DND-41 (cell line): ENCODE measurements around the gene PCNX1.

Experiments
- ATAC-seq: fragments of 200-7000 bp; cut with Tn5 transposase; 3 replicates; pipeline ENCODE4 v1.9.1; 2021; ENCODE audit warnings: low read depth; ENCODE audit not compliant: insufficient read depth
- DNase-seq: peaks from one replicate; pipeline ENCODE4 v3.0.0-alpha.2; 2020
- H2AFZ ChIP-seq: 2 replicates; pipeline ENCODE4 v1.6.0; 2012; ENCODE audit warnings: low read depth, low read length
- H3K27ac ChIP-seq: 2 replicates; pipeline ENCODE4 v1.5.1; 2012; ENCODE audit warnings: low read length, inconsistent platforms
- H3K27me3 ChIP-seq: fragments of 200-600 bp; sonication (generic); 2 replicates; pipeline ENCODE4 v1.6.0; 2012; ENCODE audit warnings: low read length, mild to moderate bottlenecking, inconsistent platforms; ENCODE audit not compliant: insufficient read depth, poor library complexity
- H3K36me3 ChIP-seq: 2 replicates; pipeline ENCODE4 v1.5.1; 2012; ENCODE audit warnings: low read length, inconsistent platforms; ENCODE audit not compliant: insufficient read depth
- H3K4me1 ChIP-seq: 2 replicates; pipeline ENCODE4 v1.5.1; 2012; ENCODE audit warnings: mild to moderate bottlenecking, low read length; ENCODE audit not compliant: insufficient read depth
- H3K4me2 ChIP-seq: 2 replicates; pipeline ENCODE4 v1.6.0; 2012; ENCODE audit warnings: mild to moderate bottlenecking, moderate library complexity, low read length, inconsistent platforms; ENCODE audit not compliant: insufficient read depth
- H3K4me3 ChIP-seq, 2 experiments: fragments of 200-600 bp in 1 of 2; shearing (Covaris generic) in 1 of 2; 2 replicates each; pipeline ENCODE4 v1.5.1; 2012 to 2016; ENCODE audit warnings: inconsistent platforms in 2 of 2, low read length in 2 of 2, mild to moderate bottlenecking in 2 of 2, low read depth in 1 of 2, moderate library complexity in 1 of 2
- H3K79me2 ChIP-seq: 2 replicates; pipeline ENCODE4 v1.6.0; 2012; ENCODE audit warnings: low read length, inconsistent platforms; ENCODE audit not compliant: insufficient read depth
- H3K9ac ChIP-seq: 2 replicates; pipeline ENCODE4 v1.6.0; 2012; ENCODE audit warnings: low read depth, mild to moderate bottlenecking, inconsistent platforms, low read length, moderate library complexity
- H3K9me3 ChIP-seq: 2 replicates; pipeline ENCODE4 v1.5.1; 2012; ENCODE audit warnings: low read length, moderate library complexity, mild to moderate bottlenecking, inconsistent platforms; ENCODE audit not compliant: insufficient read depth, severe bottlenecking
- H4K20me1 ChIP-seq: 2 replicates; pipeline ENCODE4 v1.6.0; 2012; ENCODE audit warnings: low read length; ENCODE audit not compliant: insufficient read depth
- CTCF ChIP-seq: IDR thresholded peaks from 2 replicates; pipeline ENCODE4 v1.5.1; 2012; ENCODE audit warnings: borderline replicate concordance, low read length, moderate library complexity, mild to moderate bottlenecking; ENCODE audit not compliant: poor library complexity, severe bottlenecking; ENCODE audit errors: extremely low read depth
- EZH2 ChIP-seq: IDR thresholded peaks from 3 replicates; pipeline ENCODE4 v1.6.1; 2012; ENCODE audit warnings: borderline replicate concordance, low read depth, mild to moderate bottlenecking, moderate library complexity, low read length, inconsistent platforms; ENCODE audit not compliant: severe bottlenecking

The PCNX1 gene

GRCh38 chr14:71138448-71139293 is 231.4 kb downstream of the PCNX1 start:
- Histone ChIP-seq H3K27me3 (no peaks in the 10 kb centered on the region), H4K20me1 (no peaks in the 10 kb centered on the region), H2AFZ (no peak overlapping the region), H3K9me3 (peaks cover 2% of the 10 kb centered on the region), H3K4me2 (no peak overlapping the region), H3K36me3 (no peaks in the 10 kb centered on the region), H3K9ac (no peak overlapping the region), H3K4me3 (no peak overlapping the region), H3K4me1 (peaks cover 20% of the 10 kb centered on the region), H3K27ac (no peak overlapping the region), H3K79me2 (no peaks in the 10 kb centered on the region)
- TF ChIP-seq CTCF (peak; percentile 97), EZH2 (no peak)
- ATAC-seq (peak; percentile 66), DNase-seq (peak; percentile 65)

DNA sequence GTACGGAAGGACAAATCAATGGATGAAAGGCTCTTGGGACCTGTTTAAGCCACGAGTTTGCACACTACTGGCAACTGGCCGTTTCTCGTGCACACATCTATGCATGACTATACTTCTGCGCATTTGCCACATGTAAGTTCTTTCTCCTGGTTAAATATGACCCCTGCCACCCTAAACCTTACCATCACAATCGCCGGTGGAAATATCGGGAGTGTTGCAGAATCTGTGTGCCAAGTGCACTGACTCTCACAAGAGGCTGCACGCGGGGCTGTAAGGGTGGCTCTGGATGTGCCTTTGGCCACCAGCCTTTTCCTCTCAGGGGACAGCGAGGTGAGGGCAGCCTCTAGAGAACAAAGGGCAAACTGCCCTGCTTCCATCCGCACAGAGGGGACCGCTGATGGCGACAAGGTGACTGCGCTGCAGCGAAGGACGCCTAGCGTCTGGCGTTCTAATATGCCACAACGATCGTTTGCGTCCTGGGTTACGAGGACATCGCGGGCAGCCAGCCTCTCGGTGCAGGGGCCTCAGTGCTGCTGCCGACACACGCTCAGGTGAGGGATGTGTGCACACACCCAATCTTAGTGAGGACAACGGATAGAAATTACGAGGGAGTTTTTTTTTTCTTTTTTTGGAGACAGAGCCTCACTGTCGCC is 232.2 kb downstream of the PCNX1 start:
- Histone ChIP-seq H3K4me1 (peaks cover 24% of the 10 kb centered on the region), H2AFZ (no peak overlapping the region), H3K4me2 (no peak overlapping the region)

DNA sequence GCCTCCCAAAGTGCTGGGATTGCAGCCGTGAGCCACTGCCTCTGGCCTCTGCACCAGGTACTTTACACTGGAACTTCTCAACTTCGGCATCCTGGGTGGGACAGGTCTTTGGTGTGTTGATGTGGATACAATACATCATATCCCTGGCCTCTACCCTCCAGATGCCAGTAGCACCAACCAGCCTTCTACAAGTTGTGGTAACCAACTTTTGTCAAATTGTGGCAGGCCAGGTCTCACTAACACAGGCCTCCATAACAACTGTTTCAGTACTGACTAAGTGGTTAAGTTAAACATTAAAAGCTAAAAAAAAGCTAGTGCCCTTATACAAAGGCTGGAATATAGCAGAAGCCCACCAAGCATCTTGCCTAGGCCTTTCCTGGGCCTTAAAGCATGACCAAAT is 232.9 kb downstream of the PCNX1 start:
- H3K4me1 ChIP-seq: peaks cover 24% of the 10 kb centered on the region
- H3K9ac ChIP-seq: no peak overlapping the region
- H3K27ac ChIP-seq: no peak overlapping the region
- no peak for DNase-seq
- no peaks in the 10 kb centered on the region for H3K36me3 ChIP-seq
- H2AFZ ChIP-seq: no peak overlapping the region
- no peak overlapping the region for H3K4me2 ChIP-seq
- H3K4me3 ChIP-seq: no peak overlapping the region
- peaks cover 2% of the 10 kb centered on the region for H3K9me3 ChIP-seq
- H3K27me3 ChIP-seq: no peaks in the 10 kb centered on the region
- TF ChIP-seq CTCF (no peak), EZH2 (no peak)
- H3K79me2 ChIP-seq: no peaks in the 10 kb centered on the region
- ATAC-seq: no peak
- no peaks in the 10 kb centered on the region for H4K20me1 ChIP-seq

More for the DNA sequence above, 232.2 kb downstream of the PCNX1 start:
- Histone ChIP-seq H3K4me3 (no peak overlapping the region), H3K27me3 (no peaks in the 10 kb centered on the region), H3K36me3 (no peaks in the 10 kb centered on the region), H3K79me2 (no peaks in the 10 kb centered on the region), H3K9me3 (peaks cover 2% of the 10 kb centered on the region), H3K27ac (no peak overlapping the region), H4K20me1 (no peaks in the 10 kb centered on the region), H3K9ac (no peak overlapping the region)
- TF ChIP-seq EZH2 (no peak), CTCF (no peak)
- DNase-seq (no peak), ATAC-seq (no peak)
